HG02943 (cell line): Measurements from ENCODE around the gene CDK11B.
A peak's percentile ranks its signal among the peaks of the same experiment; 100 is the strongest.

Experiments used
- ATAC-seq: cut with Tn5 transposase; IDR thresholded peaks from one replicate; pipeline ENCODE4 v1.9.1; 2021; ENCODE audit warnings: mild to moderate bottlenecking, low read depth, moderate library complexity; ENCODE audit not compliant: unreplicated experiment

CDK11B gene

GRCh38 chr1:1617516-1617915 is 41.3 kb downstream of the CDK11B start:
- ATAC-seq: no peak

- no peak for ATAC-seq
These were observed 42.0 kb downstream of the CDK11B start for GRCh38 chr1:1616838-1617237.

DNA sequence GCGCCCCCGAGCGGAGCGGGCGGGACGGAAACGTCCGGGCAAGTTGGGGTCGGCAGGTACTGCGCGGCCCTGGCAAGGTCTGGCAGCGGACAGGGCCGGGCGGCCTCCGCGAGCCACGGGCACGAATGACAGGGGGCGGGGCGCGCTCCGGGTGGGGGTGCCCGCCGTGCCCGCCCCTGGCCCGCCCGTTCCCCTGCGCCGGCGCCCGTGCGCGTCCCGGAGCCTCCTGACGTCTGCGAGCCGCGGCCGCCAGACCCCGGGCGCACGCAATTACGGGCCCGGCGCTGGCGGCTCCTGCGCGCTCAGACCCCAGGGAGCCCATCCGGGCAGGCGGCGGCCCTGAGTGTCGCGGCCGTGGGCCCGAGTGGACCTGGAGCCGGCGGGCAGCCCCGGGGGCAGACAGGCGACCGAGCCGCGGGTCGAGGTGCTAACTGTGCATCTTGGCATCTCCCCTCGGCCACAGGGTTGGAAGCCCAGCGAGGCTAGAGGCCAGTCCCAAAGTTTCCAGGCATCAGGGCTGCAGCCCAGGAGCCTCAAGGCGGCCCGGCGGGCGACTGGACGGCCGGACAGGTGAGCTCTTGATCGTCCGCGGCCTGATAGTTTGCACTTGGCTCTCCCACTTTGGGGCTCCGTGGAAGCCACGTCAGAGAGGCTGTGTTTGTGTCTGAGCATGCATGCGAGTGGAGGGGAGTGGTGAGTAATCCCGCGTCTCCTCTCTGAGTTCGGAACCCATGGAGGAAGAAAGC is 42.6 kb downstream of the CDK11B start:
- peak; percentile 18 for ATAC-seq

GRCh38 chr1:1615256-1616044 is 43.4 kb downstream of the CDK11B start, which contains the start of gene MIB2:
MIB2 (plus strand) TSS chr1:1615500; CDS start chr1:1623453, 7,953 bp downstream.
- peak; percentile 70 for ATAC-seq

DNA sequence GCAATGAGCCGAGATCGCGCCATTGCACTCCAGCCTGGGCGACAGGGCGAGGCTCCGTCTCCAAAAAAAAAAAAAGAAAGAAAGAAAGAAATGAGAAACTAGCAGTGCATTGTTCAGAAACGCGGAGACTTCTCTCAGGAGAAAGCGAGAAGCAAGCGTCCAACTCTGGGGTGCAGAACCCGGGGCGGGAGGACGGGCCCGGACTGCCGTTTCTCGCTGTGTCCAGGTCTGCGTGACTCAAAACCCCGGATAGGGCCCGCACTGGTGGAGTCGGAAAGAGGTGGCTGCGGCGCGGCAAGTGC is 43.9 kb downstream of the CDK11B start:
- ATAC-seq: no peak

GRCh38 chr1:1614204-1614953 is 44.4 kb downstream of the CDK11B start:
- no peak for ATAC-seq

GRCh38 chr1:1613509-1614082 is 45.2 kb downstream of the CDK11B start:
- no peak for ATAC-seq

- no peak for ATAC-seq
These were observed 46.8 kb downstream of the CDK11B start for GRCh38 chr1:1612104-1612400.

DNA sequence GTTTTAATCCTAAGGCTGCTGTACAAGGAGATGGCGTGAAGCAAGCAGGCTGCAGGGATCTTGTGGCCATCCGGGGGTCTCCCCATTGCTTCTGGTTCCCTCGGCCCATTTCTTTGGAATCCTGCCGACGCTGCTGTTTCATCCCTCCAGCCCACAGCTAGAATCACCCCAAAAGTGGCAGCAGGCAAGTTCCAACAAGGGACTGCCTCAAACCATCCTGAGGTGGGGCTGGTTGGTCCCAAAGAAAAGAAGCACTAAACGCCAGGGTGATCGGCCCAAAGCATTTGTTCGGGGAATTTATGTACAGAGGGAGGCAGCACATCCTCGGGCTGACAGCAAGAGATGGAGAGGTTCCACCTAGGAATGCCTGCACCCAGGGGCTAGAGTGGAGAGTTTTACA is 48.0 kb downstream of the CDK11B start:
- no peak for ATAC-seq

DNA sequence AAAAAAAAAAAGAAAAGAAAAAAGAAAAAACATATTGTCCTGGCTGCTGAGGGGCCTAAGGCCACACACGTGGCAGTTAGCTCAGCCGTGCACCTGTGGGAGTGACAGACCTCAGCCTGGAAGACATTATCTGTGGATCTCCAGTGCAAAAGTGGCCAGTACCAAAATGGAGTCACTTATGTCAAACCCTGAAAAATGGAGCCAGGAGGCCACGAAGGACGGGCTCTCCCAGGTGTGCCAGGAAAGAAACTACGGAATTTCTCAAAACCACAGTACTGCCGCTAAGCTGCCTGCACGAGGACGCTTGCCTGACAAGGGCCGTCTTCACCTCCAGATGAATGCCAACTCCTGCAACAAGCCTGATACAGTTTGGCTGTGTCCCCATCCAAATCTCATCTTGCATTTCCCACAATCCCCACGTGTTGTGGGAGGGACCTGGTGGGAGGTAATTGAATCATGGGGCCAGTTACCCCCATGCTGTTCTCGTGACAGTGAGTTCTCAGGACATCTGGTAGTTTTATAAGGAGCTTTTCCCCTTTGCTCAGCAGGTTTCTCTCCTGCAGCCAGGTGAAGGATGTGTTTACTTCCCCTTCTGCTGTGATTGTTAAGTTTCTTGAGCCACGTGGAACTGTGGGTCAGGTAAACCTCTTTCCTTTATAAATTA is 48.9 kb downstream of the CDK11B start:
- no peak for ATAC-seq

- no peak for ATAC-seq
These were observed 52.6 kb downstream of the CDK11B start for GRCh38 chr1:1606232-1606631.

- ATAC-seq: no peak
These were observed 53.1 kb downstream of the CDK11B start for GRCh38 chr1:1605724-1606123.

DNA sequence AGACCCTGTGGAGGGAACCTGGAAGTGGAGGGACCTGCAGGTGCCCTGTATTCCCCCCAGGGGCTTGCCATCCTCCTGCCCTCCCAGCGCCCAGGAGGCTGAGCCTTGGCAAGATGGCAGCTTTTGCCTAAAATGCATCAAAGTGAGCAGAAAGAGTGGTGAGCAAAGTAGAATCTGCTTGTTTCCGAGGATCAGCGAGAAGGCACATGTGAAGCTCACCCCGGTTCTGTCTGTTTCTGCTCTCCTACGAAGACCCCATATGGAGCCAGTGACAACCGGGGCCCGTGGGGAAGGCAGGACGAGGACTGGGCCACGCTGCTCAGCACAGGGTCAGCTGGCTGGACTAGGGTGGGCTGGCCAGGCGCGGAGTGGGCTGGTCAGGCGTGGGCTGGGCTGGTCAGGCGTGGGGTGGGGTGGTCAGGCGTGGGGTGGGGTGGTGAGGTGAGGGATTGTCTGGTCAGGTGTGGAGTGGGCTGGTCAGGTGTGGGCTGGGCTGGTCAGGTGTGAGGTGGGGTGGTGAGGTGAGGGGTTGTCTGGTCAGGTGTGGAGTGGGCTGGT is 53.7 kb downstream of the CDK11B start:
- no peak for ATAC-seq

DNA sequence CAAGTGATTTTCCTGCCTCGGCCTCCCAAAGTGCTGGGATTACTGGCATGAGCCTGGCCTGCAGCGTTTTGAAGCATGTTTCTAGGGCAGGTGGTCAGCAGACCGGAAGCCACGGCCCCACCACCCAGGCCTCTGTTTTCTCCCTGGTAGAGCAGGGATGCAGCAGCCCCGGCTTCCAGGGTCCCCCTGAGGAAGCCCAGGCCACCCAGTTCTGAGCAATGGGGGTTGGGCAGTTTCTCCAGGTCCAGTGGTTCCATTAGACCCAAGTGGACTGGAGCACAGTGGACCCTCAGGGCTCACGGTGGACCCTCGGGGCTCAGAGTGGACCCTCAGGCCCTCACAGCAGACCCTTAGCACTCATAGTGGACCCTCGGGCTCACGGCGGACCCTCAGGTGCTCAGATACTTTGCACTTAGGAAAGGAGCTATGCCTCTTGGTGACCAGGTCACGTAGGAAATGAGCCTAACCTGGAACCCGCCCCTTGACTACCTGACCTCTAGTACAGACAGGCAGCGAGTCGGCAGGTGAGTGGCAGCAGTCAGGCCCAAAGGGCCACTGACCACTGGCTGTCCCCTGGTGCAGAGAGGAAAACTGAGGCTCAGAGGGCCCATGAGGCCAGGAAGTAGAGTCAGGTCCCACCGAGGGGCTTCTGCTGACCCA is 54.3 kb downstream of the CDK11B start:
- no peak for ATAC-seq

DNA sequence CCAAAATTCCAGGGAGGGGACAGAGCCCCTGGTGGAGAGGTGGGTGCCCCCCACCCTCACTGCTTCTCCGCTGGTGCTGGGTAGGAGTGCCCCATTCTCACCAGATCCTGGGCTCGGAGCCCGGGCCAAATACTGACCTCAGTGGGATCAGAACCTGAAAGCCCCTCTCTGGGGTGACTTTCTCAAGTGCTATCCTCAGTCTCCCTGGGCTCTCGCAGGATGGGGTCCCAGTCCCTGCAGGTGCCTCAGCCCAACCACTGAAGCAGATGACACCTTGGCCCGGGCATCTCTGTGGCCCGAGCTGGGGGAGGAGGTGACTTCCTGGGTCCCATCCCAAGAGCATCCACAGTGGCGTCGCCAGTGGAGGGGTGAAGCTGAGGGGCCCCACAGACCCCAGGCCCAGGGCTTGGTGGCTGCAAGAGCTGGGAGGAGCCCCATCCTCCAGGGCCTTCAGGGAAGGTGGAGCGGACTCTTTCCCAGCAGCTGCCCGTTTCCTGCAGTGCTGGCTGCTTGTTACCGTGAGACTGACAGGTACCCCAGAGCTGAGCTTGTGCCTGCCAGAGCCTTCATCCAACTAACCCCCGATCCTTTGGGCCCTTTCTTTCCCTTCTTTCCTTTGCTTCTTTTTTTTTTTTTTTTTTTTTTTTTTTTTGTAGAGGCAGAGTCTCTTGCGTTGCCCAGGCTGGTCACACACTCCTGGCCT is 55.0 kb downstream of the CDK11B start:
- no peak for ATAC-seq

- no peak for ATAC-seq
These were observed 55.8 kb downstream of the CDK11B start for GRCh38 chr1:1602968-1603506.

- ATAC-seq: no peak
These were observed 56.4 kb downstream of the CDK11B start for GRCh38 chr1:1602304-1602967.

GRCh38 chr1:1601564-1602303 is 57.1 kb downstream of the CDK11B start:
- ATAC-seq: no peak
